ENCODE results near the gene KCNT1.

Gene KCNT1

DNA sequence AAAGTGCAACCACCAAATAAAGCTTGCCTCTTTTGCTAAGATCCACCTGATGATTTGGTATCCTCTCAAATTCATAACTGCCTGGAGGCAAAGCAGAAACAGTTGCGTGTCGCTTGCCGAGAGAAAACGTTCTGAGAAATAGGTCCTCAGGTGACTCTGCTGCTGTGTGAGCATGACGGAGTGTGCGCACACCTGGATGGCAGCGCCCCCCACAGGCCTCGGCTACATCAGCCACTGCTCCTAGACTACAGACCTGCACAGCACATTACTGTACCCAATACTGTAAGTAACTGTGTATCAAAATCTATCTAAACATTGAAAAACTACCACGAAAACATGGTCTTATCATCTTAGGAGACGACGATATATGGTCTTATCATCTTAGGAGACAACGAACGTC is 117.9 kb downstream of the KCNT1 start:
- ChIA-PET POLR2A (no interaction called here), CTCF (no interaction called here)
- TF ChIP-seq, protein P1, sequence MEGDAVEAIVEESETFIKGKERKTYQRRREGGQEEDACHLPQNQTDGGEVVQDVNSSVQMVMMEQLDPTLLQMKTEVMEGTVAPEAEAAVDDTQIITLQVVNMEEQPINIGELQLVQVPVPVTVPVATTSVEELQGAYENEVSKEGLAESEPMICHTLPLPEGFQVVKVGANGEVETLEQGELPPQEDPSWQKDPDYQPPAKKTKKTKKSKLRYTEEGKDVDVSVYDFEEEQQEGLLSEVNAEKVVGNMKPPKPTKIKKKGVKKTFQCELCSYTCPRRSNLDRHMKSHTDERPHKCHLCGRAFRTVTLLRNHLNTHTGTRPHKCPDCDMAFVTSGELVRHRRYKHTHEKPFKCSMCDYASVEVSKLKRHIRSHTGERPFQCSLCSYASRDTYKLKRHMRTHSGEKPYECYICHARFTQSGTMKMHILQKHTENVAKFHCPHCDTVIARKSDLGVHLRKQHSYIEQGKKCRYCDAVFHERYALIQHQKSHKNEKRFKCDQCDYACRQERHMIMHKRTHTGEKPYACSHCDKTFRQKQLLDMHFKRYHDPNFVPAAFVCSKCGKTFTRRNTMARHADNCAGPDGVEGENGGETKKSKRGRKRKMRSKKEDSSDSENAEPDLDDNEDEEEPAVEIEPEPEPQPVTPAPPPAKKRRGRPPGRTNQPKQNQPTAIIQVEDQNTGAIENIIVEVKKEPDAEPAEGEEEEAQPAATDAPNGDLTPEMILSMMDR (IDR thresholded peaks at IDR 0.05; ENCODE audit: insufficient read depth, low read length, missing control alignments): no peak
- DNase-seq (ENCODE audit: low read depth, low spot score): no peak
- no peak overlapping the region for H3K4me3 ChIP-seq (ENCODE audit: low read depth, low read length)

DNA sequence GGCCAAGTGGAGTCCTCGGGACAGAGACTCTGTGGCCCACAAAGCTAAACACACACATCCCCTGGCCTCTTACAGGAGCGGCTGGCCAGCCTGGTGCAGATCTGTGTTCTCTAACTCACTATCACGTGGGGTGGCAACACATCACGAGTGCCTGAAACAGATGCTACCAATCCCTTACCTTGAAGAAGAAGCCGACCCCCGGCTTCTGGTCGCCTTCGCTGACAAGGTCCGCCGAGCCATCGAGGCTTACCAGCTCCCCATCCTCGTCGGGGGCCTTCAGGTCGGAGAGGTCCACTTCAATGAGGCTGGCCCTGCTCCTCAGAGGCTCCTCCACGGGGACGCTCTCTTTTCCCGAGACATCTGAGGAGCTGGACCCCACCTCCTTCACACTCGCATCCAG is 118.7 kb downstream of the KCNT1 start:
- CTCF ChIA-PET: interaction anchor here (0.6 kb wide), 1 partner anchor 447 kb away, joined by 3 read pairs; no protein-coding TSS in a partner anchor
- POLR2A ChIA-PET: no interaction called here
- TF ChIP-seq, protein P1 (IDR thresholded peaks at IDR 0.05; ENCODE audit: insufficient read depth, low read length, missing control alignments): no peak
- H3K4me3 ChIP-seq (ENCODE audit: low read depth, low read length): no peak overlapping the region
- no peak for DNase-seq (ENCODE audit: low read depth, low spot score)

DNA sequence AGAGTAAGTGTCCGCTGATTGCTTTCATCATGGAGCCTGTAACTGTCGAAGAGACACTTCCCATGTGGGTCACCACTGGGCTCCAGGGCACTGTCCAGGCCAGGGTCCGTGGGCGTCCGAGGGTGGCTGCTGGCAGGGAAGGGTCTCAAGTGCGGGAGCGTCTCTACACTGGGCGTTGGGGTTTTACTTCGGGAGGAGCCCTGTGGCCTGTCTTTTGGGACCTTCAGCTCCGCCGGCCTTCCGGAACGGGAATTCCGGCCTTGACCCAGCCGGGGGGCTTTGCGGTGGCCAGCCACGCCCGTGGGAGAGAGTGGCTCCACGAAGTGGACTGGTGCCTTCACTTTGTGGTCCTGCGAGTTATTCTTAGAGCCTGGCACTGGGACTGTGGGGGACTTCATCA is 119.1 kb downstream of the KCNT1 start:
- POLR2A ChIA-PET: no interaction called here
- TF ChIP-seq, protein P1 (IDR thresholded peaks at IDR 0.05; ENCODE audit: insufficient read depth, low read length, missing control alignments): no peak

DNA sequence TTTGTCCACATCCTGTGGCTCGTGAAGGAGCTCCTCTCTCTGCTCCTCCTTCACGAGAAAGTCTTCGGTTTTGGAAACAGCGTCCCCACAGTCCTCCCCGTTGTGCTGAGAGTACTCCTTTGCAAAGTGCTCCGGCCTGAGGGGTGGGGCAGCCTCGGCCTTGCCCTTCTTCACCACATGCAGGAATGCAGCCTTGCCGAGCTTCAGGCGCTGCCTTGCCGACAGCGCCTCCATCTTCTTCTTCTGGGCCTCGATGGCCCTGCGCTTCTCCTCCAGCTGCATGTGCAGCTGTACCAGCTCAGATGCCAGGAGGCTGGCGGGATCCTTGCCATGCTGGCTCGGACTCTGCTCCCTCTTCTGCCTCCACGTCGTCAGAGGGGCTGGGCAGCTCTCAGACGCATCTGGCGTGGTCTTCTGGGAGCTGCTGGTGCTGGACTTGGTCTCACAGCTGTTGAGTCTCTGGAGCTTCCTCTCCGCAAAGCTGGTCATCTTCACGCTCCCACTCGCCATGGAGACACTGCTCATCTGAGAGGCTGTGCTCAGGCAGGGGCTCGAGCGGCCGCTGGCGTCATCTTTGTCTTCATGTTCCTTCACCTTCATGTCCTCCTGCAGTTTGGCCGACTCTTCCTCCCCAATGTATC is 119.9 kb downstream of the KCNT1 start:
- ChIA-PET CTCF (interaction anchor here (1.2 kb wide), 1 partner anchor 140 kb away, joined by 3 read pairs; the partner anchor contains the start of gene UBAC1), POLR2A (no interaction called here)
- no peak for DNase-seq (ENCODE audit: low read depth, low spot score)
- no peak overlapping the region for H3K4me3 ChIP-seq (ENCODE audit: low read depth, low read length)
- TF ChIP-seq, protein P1 (IDR thresholded peaks at IDR 0.05; ENCODE audit: insufficient read depth, low read length, missing control alignments): no peak

More for the DNA sequence above, 119.1 kb downstream of the KCNT1 start:
- no peak overlapping the region for H3K4me3 ChIP-seq (ENCODE audit: low read depth, low read length)
- CTCF ChIA-PET: interaction anchor here (1.2 kb wide), 1 partner anchor 140 kb away, joined by 3 read pairs; the partner anchor contains the start of gene UBAC1
- no peak for DNase-seq (ENCODE audit: low read depth, low spot score)

DNA sequence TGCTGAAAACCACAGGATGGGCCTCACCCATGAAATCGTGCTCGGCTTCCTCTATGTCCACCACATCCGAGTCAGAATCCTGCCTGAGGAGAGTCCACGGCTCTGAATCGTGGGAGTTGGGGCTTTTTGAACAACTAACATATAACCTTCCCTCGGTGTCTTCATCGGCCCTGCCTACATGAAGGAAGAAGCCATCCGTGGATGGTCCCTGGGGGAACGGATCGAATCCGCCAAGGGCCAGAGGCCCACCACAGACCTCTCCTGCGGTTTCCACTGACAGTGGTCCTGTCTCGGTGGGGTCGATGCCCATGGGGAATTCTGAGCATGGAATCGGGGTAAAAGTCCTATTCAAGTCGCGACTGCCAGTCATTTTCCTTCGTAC is 120.4 kb downstream of the KCNT1 start:
- H3K4me3 ChIP-seq (ENCODE audit: low read depth, low read length): no peak overlapping the region
- POLR2A ChIA-PET: no interaction called here
- DNase-seq (ENCODE audit: low read depth, low spot score): no peak
- TF ChIP-seq, protein P1 (IDR thresholded peaks at IDR 0.05; ENCODE audit: insufficient read depth, low read length, missing control alignments): no peak
- CTCF ChIA-PET: no interaction called here

DNA sequence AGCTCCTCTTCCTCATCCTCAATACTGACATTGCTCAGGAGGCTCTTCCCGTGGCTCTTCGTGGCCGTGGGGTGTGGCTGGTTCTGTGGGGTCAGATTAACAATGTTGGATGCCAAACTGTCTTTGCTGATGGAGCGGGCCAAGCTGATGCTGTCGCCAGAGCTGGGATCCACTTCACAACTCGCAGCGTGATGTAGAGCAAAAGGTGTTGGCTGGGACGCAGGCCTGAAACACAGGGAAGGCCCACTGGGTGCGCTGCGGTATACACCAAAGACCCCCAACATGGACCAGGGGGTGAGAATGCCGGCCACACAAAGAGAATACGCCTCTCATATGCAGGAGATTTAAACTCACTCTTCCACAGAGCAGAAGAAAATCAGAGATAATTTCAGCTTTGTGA is 121.1 kb downstream of the KCNT1 start:
- TF ChIP-seq, protein P1 (IDR thresholded peaks at IDR 0.05; ENCODE audit: insufficient read depth, low read length, missing control alignments): no peak
- H3K4me3 ChIP-seq (ENCODE audit: low read depth, low read length): no peak overlapping the region
- ChIA-PET CTCF (no interaction called here), POLR2A (no interaction called here)
- DNase-seq (ENCODE audit: low read depth, low spot score): no peak

All from AG04449 (cell line).